Spleen (tissue), 11 donors: ENCODE data around the gene CSTPP1. TPM values are rescaled to one million over a fixed set of nuclear protein-coding genes. Genes with fewer than 3 reads are reported as not detected.

Source experiments
- DNase-seq: peaks from one replicate; pipeline ENCODE4 v3.0.0-alpha.2; 2020
- H3K27ac ChIP-seq, 8 donors: fragments of 200-600 bp; sonication (generic) in 7 of 8; 1 replicate in 4 of 8; 2 replicates in 4 of 8; pipeline versions ENCODE4 v1.5.0 to v1.8.0; 2016 to 2021; ENCODE audit warnings: inconsistent platforms in 4 of 8, mild to moderate bottlenecking in 4 of 8, moderate library complexity in 1 of 8
- H3K27me3 ChIP-seq, 7 donors: fragments of 200-600 bp; sonication (generic) in 6 of 7; replicated peaks in 1 of 7; 1 replicate in 4 of 7; 2 replicates in 3 of 7; pipeline versions ENCODE4 v1.5.0 to v1.8.0; 2016 to 2021; ENCODE audit warnings: inconsistent platforms in 3 of 7, mild to moderate bottlenecking in 1 of 7
- H3K36me3 ChIP-seq, 6 donors: fragments of 200-600 bp; sonication (generic) in 5 of 6; 1 replicate in 4 of 6; 2 replicates in 2 of 6; pipeline versions ENCODE4 v1.5.0 to v1.8.0; 2016 to 2021; ENCODE audit warnings: inconsistent platforms in 2 of 6
- H3K4me1 ChIP-seq, 6 donors: fragments of 200-600 bp; sonication (generic) in 5 of 6; 1 replicate in 3 of 6; 2 replicates in 3 of 6; pipeline versions ENCODE4 v1.5.0 to v1.8.0; 2016 to 2021; ENCODE audit warnings: inconsistent platforms in 3 of 6
- H3K4me3 ChIP-seq, 8 donors: fragments of 200-600 bp; sonication (generic) in 7 of 8; 1 replicate in 4 of 8; 2 replicates in 4 of 8; pipeline versions ENCODE4 v1.5.0 to v1.8.0; 2016 to 2021; ENCODE audit warnings: inconsistent platforms in 4 of 8, mild to moderate bottlenecking in 4 of 8, moderate library complexity in 2 of 8
- H3K9me3 ChIP-seq, 8 donors: fragments of 200-600 bp; sonication (generic) in 7 of 8; 1 replicate in 4 of 8; 2 replicates in 4 of 8; pipeline versions ENCODE4 v1.5.0 to v1.8.0; 2016 to 2021; ENCODE audit warnings: inconsistent platforms in 4 of 8
- POLR2A ChIP-seq, 3 donors: fragments of 450-650 bp; IDR thresholded peaks; one replicate each; pipeline ENCODE4 v1.5.1; 2017; ENCODE audit warnings: antibody characterized with exemption in 3 of 3, mild to moderate bottlenecking in 1 of 3
- POLR2AphosphoS5 ChIP-seq, 3 donors: sonication (generic); formaldehyde crosslinking; IDR thresholded peaks; one replicate each; pipeline ENCODE4 v1.5.1; 2017; ENCODE audit warnings: antibody characterized with exemption in 3 of 3
- WGBS, 5 donors: extraction: QIAGEN DNeasy Blood & Tissue Kit in 3 of 5; methylation state at CpG; one replicate each; pipeline versions ENCODE4 v1.1.5 to v1.1.7; 2013 to 2018; 5-methylcytosine and 5-hydroxymethylcytosine counted together
- intact Hi-C: fragments of 100-400 bp; cut with DNase I; formaldehyde crosslinking; loops from one replicate; pipeline ENCODE4 v1.15.0; 2023; ENCODE audit warnings: low total_unique reads
- polyA plus RNA-seq, 3 donors: library from polyadenylated mRNA; stranded (reverse); fragments of 200-250 nt; gene quantifications; one replicate each; pipeline ENCODE4 v1.2.1, GENCODE V29; 2013
- total RNA-seq, 7 donors: library from RNA; depleted of rRNA in 3 of 7; stranded (reverse); fragments of >200 nt in 3 of 7; fragmentation: NEBNext Ultra II Directional in 4 of 7; extraction: Animal tissue kit (Norgen Biotek cat#: 25700) in 4 of 7; gene quantifications; one replicate each; pipeline versions ENCODE4 v1.1.0 to v1.2.1, GENCODE V29; 2016 to 2021
- TF ChIP-seq, protein P1 (sequence below), 11 experiments: fragments of 200-600 bp in 7 of 11; fragments of 450-650 bp in 4 of 11; sonication (generic) in 4 of 11; IDR thresholded peaks in 8 of 11; conservative IDR thresholded peaks in 3 of 11; 1 replicate in 7 of 11; 2 replicates in 4 of 11; pipeline versions ENCODE4 v1.4.0 to v1.8.0; 2016 to 2021; ENCODE audit warnings: antibody characterized with exemption in 11 of 11, inconsistent platforms in 4 of 11, mild to moderate bottlenecking in 1 of 11
- donor health status: healthy with polysubstance abuse.
- donor health status: DM: no; HTN: no; CAD: no; lungs with moderate emphysema.
- donor health status: DM: no; HTN: no; CAD: no.
- donor health status: Bipolar disorder and iron deficiency.
- donor health status: healthy.
- donor health status: DM: no; HTN: no; CAD: no.
- donor health status: DM: yes; HTN: yes; CAD: no.

Gene CSTPP1
- total and polyA plus RNA-seq, 10 donors: 8.6 to 23.0 (median 14.4) TPM

DNA sequence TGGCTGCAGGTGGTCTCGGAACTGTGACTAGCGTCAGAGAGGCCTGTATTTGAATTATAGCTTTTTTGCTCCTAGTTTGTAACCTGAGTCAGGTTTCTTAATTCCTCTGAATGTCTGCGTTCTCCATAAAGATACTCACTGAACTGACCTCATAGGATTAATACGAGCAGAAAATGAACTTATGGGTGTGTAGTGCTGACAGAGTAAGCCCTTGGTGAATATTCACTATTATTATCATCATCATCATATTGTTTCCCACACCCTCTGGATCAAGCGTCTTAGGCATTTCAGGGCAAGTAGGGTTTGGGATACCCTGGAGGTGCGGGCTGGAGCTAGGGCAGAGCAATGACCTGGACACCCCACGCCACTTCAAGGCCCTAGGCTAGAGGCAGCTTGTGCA lies 211.1 kb downstream of the CSTPP1 start:
- H3K4me1 ChIP-seq: peaks cover 0 to 8% (median 2%) of the 10 kb centered on the region in 6 donors
- no peak for DNase-seq
- peaks cover 0 to 7% (median 0%) of the 10 kb centered on the region in 6 donors for H3K36me3 ChIP-seq
- intact Hi-C loops: no loop called here
- TF ChIP-seq POLR2A (IDR thresholded peaks at IDR 0.05): no peak
- no peak for TF ChIP-seq POLR2AphosphoS5 (IDR thresholded peaks at IDR 0.05)
- TF ChIP-seq, protein P1, sequence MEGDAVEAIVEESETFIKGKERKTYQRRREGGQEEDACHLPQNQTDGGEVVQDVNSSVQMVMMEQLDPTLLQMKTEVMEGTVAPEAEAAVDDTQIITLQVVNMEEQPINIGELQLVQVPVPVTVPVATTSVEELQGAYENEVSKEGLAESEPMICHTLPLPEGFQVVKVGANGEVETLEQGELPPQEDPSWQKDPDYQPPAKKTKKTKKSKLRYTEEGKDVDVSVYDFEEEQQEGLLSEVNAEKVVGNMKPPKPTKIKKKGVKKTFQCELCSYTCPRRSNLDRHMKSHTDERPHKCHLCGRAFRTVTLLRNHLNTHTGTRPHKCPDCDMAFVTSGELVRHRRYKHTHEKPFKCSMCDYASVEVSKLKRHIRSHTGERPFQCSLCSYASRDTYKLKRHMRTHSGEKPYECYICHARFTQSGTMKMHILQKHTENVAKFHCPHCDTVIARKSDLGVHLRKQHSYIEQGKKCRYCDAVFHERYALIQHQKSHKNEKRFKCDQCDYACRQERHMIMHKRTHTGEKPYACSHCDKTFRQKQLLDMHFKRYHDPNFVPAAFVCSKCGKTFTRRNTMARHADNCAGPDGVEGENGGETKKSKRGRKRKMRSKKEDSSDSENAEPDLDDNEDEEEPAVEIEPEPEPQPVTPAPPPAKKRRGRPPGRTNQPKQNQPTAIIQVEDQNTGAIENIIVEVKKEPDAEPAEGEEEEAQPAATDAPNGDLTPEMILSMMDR (IDR thresholded peaks at IDR 0.05 in 8 of 11, conservative IDR thresholded peaks at IDR 0.05 in 3 of 11): no peak
- 92 to 99% (median 96%) methylated on average over 7 of the region's 7 CpGs for WGBS, 5 donors
- H3K27ac ChIP-seq: no peak overlapping the region
- H3K9me3 ChIP-seq: no peaks in the 10 kb centered on the region
- no peak overlapping the region for H3K4me3 ChIP-seq
- H3K27me3 ChIP-seq: no peaks in the 10 kb centered on the region

DNA sequence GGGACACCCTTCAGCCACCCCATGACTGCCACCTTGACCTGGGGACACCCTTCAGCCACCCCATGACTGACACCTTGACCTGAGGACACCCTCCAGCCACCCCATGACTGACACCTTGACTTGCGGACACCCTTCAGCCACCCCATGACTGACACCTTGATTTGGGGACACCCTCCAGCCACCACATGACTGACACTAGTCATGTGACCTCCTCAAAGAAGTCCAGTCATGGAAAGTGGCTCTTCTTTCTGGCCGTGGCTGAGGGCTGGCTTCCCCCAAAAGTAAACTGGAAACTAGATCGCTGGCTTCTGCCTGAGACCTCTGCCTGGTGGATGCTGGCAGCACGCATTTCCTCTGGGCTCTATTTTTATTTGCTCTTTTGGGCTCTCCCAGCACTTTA lies 211.7 kb downstream of the CSTPP1 start:
- no peak for DNase-seq
- Histone ChIP-seq H3K4me3 (no peak overlapping the region), H3K27ac (no peak overlapping the region), H3K36me3 (peaks cover 0 to 7% (median 0%) of the 10 kb centered on the region in 6 donors), H3K9me3 (no peaks in the 10 kb centered on the region), H3K4me1 (peaks cover 4 to 14% (median 8%) of the 10 kb centered on the region in 6 donors), H3K27me3 (no peaks in the 10 kb centered on the region)
- intact Hi-C loops: no loop called here
- 88 to 95% (median 93%) methylated on average over 4 of the region's 4 CpGs for WGBS, 5 donors
- TF ChIP-seq POLR2A (IDR thresholded peaks at IDR 0.05) (no peak), POLR2AphosphoS5 (IDR thresholded peaks at IDR 0.05) (no peak)
- TF ChIP-seq, protein P1 (IDR thresholded peaks at IDR 0.05 in 8 of 11, conservative IDR thresholded peaks at IDR 0.05 in 3 of 11): no peak

DNA sequence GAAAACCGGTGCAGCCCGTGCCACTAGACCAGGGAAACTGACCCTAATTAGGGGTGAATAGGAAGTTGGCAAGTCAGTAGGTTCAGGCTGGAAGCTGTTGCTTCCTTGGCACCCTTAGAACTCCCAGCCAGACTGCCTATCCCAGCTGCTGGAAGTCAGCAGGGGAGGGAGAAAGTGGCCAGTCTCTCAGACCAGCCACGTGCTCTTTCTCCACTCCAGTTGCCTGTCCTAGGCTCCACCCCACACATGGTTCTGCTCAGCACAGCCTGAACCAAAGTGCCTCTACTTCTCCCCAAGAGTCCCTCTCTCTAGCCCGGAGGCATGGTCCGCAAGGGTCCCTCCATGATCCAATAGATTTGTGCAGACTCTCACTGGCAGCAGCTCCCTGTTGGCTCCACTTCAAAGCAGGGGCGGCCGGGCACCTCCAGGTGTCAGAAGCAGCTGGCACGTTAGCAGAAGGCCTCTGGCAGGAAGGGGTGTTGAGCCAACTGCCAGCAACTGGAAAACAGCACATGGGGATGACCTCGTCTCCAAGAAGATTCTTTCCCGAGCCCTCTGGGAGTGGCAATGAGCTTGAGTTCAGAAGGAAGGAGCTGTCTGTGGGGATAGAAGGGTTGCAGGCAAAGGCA lies 212.5 kb downstream of the CSTPP1 start:
- Histone ChIP-seq H3K4me3 (no peak overlapping the region), H3K27me3 (no peaks in the 10 kb centered on the region), H3K4me1 (peaks cover 7 to 21% (median 10%) of the 10 kb centered on the region in 6 donors), H3K9me3 (no peaks in the 10 kb centered on the region), H3K36me3 (peaks cover 0 to 7% (median 0%) of the 10 kb centered on the region in 6 donors), H3K27ac (no peak overlapping the region)
- WGBS, 5 donors: 67 to 88% (median 80%) methylated on average over 10 of the region's 10 CpGs
- TF ChIP-seq POLR2A (IDR thresholded peaks at IDR 0.05) (no peak), POLR2AphosphoS5 (IDR thresholded peaks at IDR 0.05) (no peak)
- TF ChIP-seq, protein P1 (IDR thresholded peaks at IDR 0.05 in 8 of 11, conservative IDR thresholded peaks at IDR 0.05 in 3 of 11): no peak
- no peak for DNase-seq
- intact Hi-C loops: no loop called here

DNA sequence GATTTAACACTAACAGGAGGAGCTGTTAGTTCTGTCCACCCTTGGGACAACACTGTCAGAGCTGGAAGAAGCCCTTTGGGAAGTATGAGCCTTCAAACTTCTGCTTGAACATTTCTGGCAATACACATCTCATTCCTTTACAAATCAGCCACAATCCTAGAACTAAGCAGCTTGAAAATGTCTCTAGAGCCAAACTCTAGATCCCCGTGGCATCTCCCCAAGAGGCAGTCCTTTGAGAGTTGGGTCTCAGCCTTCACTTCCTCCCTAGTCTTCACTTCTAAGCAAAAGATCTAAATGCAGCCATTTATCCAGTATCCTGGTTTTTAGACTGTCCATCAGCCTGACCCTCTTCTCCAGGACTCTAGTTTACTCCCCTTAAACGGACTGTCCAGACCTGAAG lies 213.2 kb downstream of the CSTPP1 start:
- no peak overlapping the region for H3K27ac ChIP-seq
- DNase-seq: no peak
- intact Hi-C loops: no loop called here
- H3K4me1 ChIP-seq: peaks cover 7 to 29% (median 17%) of the 10 kb centered on the region in 6 donors
- no peaks in the 10 kb centered on the region for H3K27me3 ChIP-seq
- no peak overlapping the region for H3K4me3 ChIP-seq
- 67 to 78% (median 68%) methylated on average over 2 of the region's 2 CpGs for WGBS, 5 donors
- peaks cover 0 to 7% (median 0%) of the 10 kb centered on the region in 6 donors for H3K36me3 ChIP-seq
- TF ChIP-seq POLR2A (IDR thresholded peaks at IDR 0.05) (no peak), POLR2AphosphoS5 (IDR thresholded peaks at IDR 0.05) (no peak)
- TF ChIP-seq, protein P1 (IDR thresholded peaks at IDR 0.05 in 8 of 11, conservative IDR thresholded peaks at IDR 0.05 in 3 of 11): no peak
- H3K9me3 ChIP-seq: no peaks in the 10 kb centered on the region
